ENCODE measurements around the gene UBR2.
"Not testable (repeated sequence)": the region's sequence is repeated elsewhere in the genome, so short reads cannot be mapped to it uniquely, and the experiment has no call there.

UBR2 gene

DNA sequence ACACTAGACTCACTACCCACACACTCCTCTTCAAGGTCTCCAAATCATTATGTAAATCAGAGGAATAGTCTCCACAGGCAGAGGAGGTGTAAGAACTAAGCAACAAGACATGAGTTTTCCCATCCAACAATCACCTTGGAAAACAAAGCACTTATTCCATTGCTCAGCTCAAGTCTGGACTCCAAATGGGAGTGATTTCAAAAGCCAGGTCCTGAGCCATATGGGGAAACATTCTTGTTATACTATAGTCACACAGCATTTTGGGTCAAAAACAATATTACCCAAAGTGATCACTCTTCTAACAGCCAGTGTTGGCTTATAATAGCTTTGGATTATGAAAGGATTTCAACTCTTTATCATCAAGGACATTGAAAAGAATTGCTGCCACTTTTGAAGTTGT, 162.2 kb downstream of the UBR2 start:
- H3K4me3 ChIP-seq (ENCODE audit: low read depth, low read length), result no peak overlapping the region

DNA sequence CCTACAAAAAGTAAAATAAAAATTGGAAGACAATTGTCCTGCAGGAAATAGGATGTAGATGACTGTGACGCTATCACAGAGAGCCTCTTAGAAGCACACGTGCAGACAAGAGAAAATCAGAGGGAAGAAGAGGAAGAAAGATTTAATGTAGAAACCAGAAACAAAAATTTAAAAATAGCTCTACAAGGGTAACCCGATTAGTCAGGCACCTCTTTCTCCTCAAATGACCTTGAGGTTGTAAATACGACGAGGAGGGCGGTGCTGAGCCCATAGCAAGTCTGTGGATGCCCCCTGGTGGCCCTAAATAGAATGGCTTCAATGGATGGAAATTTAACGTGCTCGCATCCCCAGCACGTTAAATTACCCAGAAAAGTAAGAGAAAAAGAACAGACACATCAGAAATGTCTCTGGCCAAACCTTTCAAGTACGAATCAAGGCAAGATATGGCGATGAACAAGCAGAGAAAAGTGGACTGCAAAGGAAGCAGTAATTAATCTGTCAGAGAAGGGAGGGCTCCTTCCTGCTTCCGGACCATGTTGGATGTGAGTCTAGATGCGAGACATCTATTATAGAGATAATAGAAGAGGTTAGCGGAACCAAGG, 162.8 kb downstream of the UBR2 start:
- no peak overlapping the region for H3K4me3 ChIP-seq (ENCODE audit: low read depth, low read length)

DNA sequence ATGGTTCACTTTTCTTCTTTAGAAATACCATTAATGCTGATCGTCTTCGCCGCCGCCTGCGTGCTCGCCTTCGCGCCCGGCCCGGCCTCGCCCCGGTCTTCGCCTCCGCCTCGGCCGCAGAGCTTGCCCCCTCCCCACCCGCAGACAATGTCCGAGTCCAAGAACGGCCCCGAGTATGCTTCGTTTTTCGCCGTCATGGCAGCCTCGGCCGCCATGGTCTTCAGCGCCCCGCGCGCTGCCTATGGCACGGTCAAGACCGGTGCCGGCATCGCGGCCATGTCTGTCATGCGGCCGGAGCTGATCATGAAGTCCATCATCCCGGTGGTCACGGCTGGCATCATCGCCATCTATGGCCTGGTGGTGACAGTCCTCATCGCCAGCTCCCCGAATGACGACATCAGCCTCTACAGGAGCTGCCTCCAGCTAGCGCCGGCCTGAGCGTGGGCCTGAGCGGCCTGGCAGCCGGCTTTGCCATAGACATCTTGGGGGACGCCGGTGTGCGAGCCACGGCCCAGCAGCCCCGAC, 163.3 kb downstream of the UBR2 start:
- H3K4me3 ChIP-seq (ENCODE audit: low read depth, low read length), result no peak overlapping the region

DNA sequence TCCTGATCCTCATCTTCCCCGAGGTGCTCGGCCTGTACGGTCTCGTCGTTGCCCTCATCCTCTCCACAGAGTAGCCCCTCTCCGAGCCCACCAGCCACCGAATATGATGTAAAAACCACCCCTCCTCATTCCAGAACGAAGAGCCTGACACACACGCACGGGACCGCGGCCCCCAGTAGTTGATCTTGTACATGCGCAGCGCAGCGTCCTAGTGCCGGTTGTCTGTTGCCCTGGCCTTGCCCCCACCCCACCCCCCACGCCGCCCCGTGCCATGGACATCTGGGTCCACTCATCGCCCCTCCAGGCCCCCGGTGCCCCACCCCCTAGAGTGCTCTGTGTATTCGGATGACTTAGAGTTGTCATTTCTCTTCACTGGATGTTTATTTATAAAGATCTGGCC, 163.8 kb downstream of the UBR2 start:
- no peak overlapping the region for H3K4me3 ChIP-seq (ENCODE audit: low read depth, low read length)

DNA sequence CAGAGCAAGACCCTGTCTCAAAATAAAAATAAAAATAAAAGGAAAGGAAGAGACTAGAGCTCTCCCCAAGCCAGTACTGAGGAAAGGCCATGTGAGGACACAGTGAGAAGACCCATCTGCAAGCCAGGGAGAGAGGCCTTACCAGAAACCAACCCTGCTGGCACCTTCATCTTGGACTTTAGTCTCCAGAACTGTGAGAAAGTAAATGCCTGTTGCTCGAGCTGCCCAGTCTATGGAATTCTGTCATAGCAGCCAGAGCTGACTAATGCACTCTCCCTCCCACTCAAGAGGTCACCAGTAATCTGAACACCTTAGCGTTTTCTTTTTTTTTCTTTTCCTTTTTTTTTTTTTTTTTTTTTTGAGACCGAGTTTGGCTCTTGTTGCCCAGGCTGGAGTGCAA, 165.9 kb downstream of the UBR2 start:
- H3K4me3 ChIP-seq (ENCODE audit: low read depth, low read length), result no peak overlapping the region

DNA sequence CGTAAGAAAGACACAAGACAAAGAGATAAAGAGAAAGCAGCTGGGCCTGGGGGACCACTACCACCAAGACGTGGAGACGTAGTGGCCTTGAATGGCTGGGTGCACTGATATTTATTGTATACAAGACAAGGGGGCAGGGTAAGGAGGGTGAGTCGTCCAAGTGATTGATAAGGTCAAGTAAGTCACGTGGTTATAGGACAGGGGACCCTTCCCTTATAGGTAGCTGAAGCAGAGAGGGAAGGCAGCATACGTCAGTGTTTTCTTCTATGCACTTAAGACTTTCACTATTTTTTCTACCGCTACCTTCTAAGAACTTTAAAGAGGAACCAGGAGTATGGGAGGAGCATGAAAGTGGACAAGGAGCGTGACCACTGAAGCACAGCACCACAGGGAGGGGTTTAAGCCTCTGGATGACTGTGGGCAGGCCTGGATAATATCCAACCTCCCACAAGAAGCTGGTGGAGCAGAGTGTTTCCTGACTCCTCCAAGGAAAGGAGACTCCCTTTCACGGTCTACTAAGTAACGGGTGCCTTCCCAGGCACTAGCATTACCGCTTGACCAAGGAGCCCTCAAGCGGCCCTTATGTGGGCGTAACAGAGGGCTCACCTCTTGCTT, 170.1 kb downstream of the UBR2 start:
- not testable (repeated sequence) for H3K4me3 ChIP-seq (ENCODE audit: low read depth, low read length)

DNA sequence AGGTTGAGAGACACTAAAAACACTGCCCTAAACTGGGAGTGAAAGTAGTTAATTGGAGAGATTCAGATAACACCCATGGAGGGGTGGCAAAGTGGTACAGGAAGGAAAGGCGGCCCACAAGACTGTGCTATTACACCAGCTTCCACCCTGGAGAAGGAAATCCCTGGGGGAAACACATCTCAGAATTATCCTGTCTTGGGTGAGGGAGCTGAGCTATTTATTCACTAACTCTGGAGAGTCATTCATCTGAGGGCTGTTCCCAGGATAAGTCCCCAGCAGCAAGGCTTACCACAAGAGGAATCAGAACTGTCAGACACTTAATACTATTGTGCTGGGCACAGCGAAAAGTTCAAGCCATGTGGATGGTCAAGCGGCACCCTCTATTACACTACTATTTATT, 172.1 kb downstream of the UBR2 start:
- no peak overlapping the region for H3K4me3 ChIP-seq (ENCODE audit: low read depth, low read length)

DNA sequence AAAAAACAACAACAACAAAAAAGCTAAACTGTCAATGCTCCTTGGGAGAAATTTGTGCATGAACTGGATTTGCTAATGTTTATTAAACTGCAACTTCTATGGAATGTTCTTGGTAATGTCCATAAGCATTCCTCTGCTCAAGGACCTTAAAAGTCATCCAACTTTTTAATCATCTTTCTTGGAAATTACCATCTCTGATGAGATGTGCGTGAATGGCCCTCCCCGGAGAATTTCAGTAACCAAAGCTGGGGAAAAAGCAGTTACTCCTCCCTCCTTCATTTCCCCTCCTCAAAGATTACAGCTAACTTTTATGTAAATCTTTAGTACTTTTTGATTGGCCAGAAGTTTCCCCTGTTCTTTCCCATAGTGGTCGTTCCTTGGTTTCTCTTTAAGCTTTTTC, 176.9 kb downstream of the UBR2 start:
- H3K4me3 ChIP-seq (ENCODE audit: low read depth, low read length), result no peak overlapping the region

DNA sequence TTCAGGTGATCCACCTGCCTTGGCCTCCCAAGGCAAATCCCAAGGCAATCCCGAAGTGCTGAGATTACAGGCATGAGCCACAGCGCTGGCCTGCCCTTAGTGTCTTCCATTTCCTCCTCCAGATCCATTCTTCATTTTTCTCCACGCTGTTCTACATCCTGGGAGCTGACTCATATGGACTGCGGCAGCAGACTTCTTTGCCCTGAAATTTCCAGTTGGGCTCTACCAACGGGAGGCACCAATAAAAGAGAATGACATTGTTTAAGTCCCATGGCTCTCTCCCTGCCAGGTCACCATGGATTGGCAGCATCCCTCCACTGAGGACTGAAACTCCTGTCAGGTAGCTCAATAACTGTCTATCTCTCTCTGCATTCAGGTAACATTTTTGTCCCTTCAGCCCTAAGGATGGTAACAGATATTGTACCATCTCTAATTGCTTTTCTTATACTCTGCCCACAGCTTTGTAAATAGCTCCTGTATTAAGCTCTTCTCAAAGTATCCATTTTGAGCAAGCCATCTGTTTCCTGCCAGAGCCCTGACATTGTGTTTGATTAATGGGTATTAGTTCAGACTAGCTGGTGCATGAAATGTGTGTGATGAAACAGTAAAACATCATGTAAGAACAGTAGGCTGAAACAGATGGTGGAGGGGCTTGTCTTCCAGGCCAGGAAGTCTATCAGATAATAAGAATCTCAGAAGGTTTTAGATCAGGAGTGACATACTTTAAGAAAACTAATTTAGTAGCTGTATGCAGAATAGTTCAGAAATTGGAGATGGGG, 178.5 kb downstream of the UBR2 start:
- no peak overlapping the region for H3K4me3 ChIP-seq (ENCODE audit: low read depth, low read length)

Measured in iPS-11a (cell line).